Spinal cord (tissue), 10 donors: ENCODE measurements around the gene MBD3L5. TPM values are rescaled to one million over a fixed set of nuclear protein-coding genes. Genes with fewer than 3 reads are reported as not detected.

Experiments
- DNase-seq, 6 donors: peaks; one replicate each; pipeline versions ENCODE4 v3.0.0 to v3.0.0-alpha.2; 2013 to 2015; ENCODE audit warnings: low spot score in 6 of 6, low read depth in 4 of 6
- H3K27ac ChIP-seq: one replicate; pipeline ENCODE4 v1.5.1; 2013; ENCODE audit warnings: low read depth, low read length, control low read depth
- H3K27me3 ChIP-seq: one replicate; pipeline ENCODE4 v1.6.1; 2013; ENCODE audit warnings: low read length; ENCODE audit not compliant: control insufficient read depth, insufficient read depth
- H3K36me3 ChIP-seq: one replicate; pipeline ENCODE4 v1.6.1; 2013; ENCODE audit warnings: low read length; ENCODE audit not compliant: control insufficient read depth, insufficient read depth
- H3K4me1 ChIP-seq: one replicate; pipeline ENCODE4 v1.6.1; 2013; ENCODE audit warnings: low read length; ENCODE audit not compliant: control insufficient read depth, insufficient read depth
- H3K4me3 ChIP-seq: one replicate; pipeline ENCODE4 v1.5.1; 2013; ENCODE audit warnings: low read depth, low read length, control low read depth
- H3K9me3 ChIP-seq: one replicate; pipeline ENCODE4 v1.6.1; 2013; ENCODE audit warnings: low read length; ENCODE audit not compliant: control insufficient read depth, insufficient read depth
- WGBS: methylation state at CpG from one replicate; pipeline ENCODE4 v1.1.5; 2013; ENCODE audit warnings: missing lambda C conversion rate; ENCODE audit not compliant: insufficient coverage; 5-methylcytosine and 5-hydroxymethylcytosine counted together
- polyA plus RNA-seq, 2 donors: library from polyadenylated mRNA; unstranded; fragments of 120-200 nt; gene quantifications; one replicate each; pipeline ENCODE4 v1.2.1, GENCODE V29; 2013; ENCODE audit not compliant: insufficient read length in 2 of 2
- total RNA-seq, 2 donors: library from RNA; depleted of rRNA in 1 of 2; stranded (reverse); fragments of 120-200 nt in 1 of 2; fragments of >200 nt in 1 of 2; gene quantifications; one replicate each; pipeline versions ENCODE4 v1.2.3 to v1.2.4, GENCODE V29; 2013 to 2014
- donor health status: healthy.

Gene MBD3L5
- total and polyA plus RNA-seq, 4 donors = not detected

- no peak for DNase-seq
- Histone ChIP-seq H3K27ac (no peak overlapping the region), H3K4me3 (no peak overlapping the region), H3K27me3 (no peaks in the 10 kb centered on the region), H3K36me3 (peaks cover 87% of the 10 kb centered on the region), H3K4me1 (no peaks in the 10 kb centered on the region), H3K9me3 (peaks cover 22% of the 10 kb centered on the region)
- 100% methylated on average over 1 of the region's 2 CpGs for WGBS
Observed at GRCh38 chr19:7078008-7078407, 47.6 kb downstream of the MBD3L5 start.

Other genes with a start within 250 kb of the MBD3L5 start
- 1 to 10 TPM in 1 of 2 donors, not detected in 1; 1.1 TPM for gene ADGRE1, start 143.0 kb upstream of the MBD3L5 start, total RNA-seq
- gene ADGRE1, start 143.0 kb upstream of the MBD3L5 start, polyA plus RNA-seq = under 1 TPM in 1 of 2 donors, not detected in 1; 0.11 TPM
- not detected for gene MBD3L2B, start 9.1 kb upstream of the MBD3L5 start, total RNA-seq
- gene MBD3L2B, start 9.1 kb upstream of the MBD3L5 start, polyA plus RNA-seq = not detected
- not detected for gene MBD3L4, start 9.6 kb downstream of the MBD3L5 start, total RNA-seq
- not detected for gene MBD3L4, start 9.6 kb downstream of the MBD3L5 start, polyA plus RNA-seq
- not detected for gene MBD3L2, start 18.7 kb downstream of the MBD3L5 start, total RNA-seq
- not detected for gene MBD3L2, start 18.7 kb downstream of the MBD3L5 start, polyA plus RNA-seq
- not detected for gene MBD3L3, start 28.1 kb downstream of the MBD3L5 start, total RNA-seq
- gene MBD3L3, start 28.1 kb downstream of the MBD3L5 start, polyA plus RNA-seq = not detected
- 10 to 100 TPM; 17.6 to 18.1 TPM for gene ZNF557, start 39.1 kb downstream of the MBD3L5 start, total RNA-seq
- gene ZNF557, start 39.1 kb downstream of the MBD3L5 start, polyA plus RNA-seq = 1 to 10 TPM; 6.9 to 8.9 TPM